Kidney epithelial cell (primary cell): ENCODE measurements around the gene GGNBP2. TPM values are rescaled to one million over a fixed set of nuclear protein-coding genes. Genes with fewer than 3 reads are reported as not detected.

Experiments used
- DNase-seq: peaks from one replicate; pipeline ENCODE4 v3.0.0-alpha.2; 2010; ENCODE audit warnings: low read depth
- H3K27me3 ChIP-seq: 2 replicates; pipeline ENCODE4 v1.6.0; 2011; ENCODE audit warnings: low read length; ENCODE audit not compliant: control insufficient read depth, insufficient read depth
- H3K36me3 ChIP-seq: 2 replicates; pipeline ENCODE4 v1.5.1; 2011; ENCODE audit warnings: low read length; ENCODE audit not compliant: control insufficient read depth, insufficient read depth
- H3K4me3 ChIP-seq: 2 replicates; pipeline ENCODE4 v1.5.1; 2011; ENCODE audit warnings: low read depth, mild to moderate bottlenecking, control low read depth, low read length
- total RNA-seq: library from RNA; depleted of rRNA; stranded (reverse); fragments of >200 nt; gene quantifications from 2 replicates; pipeline ENCODE4 v1.2.3, GENCODE V29; 2015
- TF ChIP-seq, protein P1 (sequence below): IDR thresholded peaks from 2 replicates; pipeline ENCODE4 v1.5.1; 2011; ENCODE audit warnings: mild to moderate bottlenecking, moderate library complexity, low read length, control low read depth, inconsistent platforms; ENCODE audit not compliant: insufficient read depth, poor library complexity, severe bottlenecking

The GGNBP2 gene
- total RNA-seq, 1 donor from 2014 or later: 38.2 TPM

DNA sequence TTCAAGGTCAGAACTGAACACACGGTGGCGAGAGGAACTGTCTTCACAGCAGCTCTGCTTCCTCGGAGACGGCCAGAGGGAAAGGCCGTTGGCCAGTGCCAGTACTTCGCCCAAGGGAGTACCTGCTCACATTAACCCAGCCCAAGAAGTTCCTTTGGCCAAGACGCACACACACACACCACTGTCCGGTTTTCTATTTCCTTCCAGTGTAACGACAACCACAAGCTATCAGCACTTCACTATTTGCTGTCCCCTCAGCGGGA is 744 bp upstream of the GGNBP2 start:
- no peaks in the 10 kb centered on the region for H3K27me3 ChIP-seq
- TF ChIP-seq, protein P1, sequence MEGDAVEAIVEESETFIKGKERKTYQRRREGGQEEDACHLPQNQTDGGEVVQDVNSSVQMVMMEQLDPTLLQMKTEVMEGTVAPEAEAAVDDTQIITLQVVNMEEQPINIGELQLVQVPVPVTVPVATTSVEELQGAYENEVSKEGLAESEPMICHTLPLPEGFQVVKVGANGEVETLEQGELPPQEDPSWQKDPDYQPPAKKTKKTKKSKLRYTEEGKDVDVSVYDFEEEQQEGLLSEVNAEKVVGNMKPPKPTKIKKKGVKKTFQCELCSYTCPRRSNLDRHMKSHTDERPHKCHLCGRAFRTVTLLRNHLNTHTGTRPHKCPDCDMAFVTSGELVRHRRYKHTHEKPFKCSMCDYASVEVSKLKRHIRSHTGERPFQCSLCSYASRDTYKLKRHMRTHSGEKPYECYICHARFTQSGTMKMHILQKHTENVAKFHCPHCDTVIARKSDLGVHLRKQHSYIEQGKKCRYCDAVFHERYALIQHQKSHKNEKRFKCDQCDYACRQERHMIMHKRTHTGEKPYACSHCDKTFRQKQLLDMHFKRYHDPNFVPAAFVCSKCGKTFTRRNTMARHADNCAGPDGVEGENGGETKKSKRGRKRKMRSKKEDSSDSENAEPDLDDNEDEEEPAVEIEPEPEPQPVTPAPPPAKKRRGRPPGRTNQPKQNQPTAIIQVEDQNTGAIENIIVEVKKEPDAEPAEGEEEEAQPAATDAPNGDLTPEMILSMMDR: no peak
- peak overlapping the region; percentile 75 for H3K4me3 ChIP-seq
- no peak for DNase-seq
- H3K36me3 ChIP-seq: no peaks in the 10 kb centered on the region

DNA sequence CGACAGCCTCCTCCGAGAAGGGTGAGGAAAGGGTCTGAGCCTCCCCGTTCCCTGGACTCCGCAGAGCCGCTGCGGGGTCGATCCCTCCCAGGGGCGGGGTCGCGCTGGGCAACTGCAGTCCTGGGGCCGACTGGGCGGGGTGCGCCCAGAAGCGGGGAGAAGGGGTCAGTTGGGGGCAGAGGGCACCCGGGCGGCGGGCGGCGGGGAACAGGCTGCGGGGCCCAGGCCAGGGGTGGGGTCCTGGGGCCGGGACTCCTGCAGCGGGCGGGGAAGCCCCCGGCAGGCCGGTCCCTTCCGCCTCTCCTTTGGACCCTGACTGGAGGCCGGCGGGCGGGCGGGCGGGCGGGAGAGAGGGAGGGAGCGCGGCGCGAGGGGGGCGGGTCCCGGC is 352 bp downstream of the GGNBP2 start:
- H3K27me3 ChIP-seq: no peaks in the 10 kb centered on the region
- H3K4me3 ChIP-seq: peak overlapping the region; percentile 75
- TF ChIP-seq, protein P1: no peak
- DNase-seq: no peak
- H3K36me3 ChIP-seq: no peaks in the 10 kb centered on the region

DNA sequence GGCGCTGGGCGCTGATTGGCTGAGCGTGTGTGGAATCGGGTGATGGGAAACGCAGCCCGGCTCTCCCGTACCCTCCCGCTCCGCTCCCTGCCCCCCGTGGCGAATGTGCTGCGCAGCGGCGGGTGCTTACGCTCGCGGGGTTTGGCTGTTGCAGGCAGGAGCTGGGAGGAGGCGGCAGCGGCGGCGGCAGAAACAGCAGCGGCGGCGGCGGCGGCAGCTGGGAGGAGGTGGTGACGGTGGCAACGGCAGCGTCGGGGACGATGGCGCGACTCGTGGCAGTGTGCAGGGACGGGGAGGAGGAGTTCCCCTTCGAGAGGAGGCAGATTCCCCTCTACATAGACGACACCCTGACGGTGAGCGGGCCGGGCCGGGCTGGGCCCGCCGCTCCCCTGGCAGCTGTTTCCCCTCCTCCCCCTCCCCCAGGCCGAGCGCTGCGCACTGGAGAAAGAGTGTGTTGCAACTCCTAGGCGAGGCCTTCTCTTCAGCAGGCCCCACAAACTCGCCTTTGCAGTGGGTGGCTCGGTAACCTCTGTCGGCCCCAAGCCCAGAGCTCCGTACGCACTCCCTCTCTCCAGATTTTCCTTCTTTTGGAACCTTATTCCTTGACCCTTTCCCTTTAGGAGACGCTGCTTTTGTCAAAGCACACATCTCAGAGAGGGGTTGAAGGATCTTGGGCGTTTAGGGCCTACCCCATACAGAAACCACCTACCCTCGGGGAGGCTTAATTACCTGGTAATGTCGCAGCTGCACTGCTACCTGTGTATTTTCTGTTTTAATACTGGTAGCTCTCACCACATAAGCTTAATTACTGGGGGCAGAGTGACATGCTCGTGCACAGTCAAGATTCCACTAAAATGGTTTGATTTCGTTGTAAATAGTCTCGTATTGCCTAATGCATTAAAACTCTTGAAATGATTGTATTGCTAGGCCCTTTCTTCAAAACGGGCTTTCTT is 1.0 kb downstream of the GGNBP2 start:
- TF ChIP-seq, protein P1: no peak
- peak; percentile 63 for DNase-seq
- Histone ChIP-seq H3K36me3 (no peaks in the 10 kb centered on the region), H3K27me3 (no peaks in the 10 kb centered on the region), H3K4me3 (peak overlapping the region; percentile 87)

DNA sequence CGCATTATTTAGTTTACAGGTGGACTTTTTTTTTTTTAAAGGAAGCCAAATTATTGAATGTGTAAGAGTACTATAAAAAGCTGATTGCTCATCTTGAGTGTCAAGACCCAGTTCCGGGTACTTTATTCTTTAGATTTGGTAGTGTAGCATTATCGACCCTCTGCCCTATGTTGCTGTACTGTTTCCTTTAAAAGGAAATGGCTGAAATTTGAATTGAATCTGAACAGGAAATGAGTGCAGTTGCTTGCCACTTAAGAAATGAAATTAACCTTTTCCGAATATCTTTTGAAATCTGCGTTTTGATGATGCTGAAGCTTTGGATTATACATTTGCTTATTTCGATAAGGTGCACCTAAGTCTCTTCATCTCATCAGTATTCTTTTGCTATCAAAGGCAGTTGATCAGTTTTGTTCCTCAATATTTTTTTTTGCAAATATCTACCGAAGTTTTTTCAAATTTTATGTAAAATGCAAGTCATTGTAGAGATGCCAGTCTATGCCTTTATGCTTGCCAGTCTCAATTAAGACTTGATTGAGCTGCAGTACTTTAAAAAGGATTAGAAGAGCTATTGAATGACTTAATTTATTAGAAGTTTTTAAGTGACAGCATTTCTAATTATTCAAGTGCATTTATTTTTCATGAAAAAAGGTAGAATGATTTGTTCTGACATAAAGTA is 1.8 kb downstream of the GGNBP2 start:
- H3K4me3 ChIP-seq: peak overlapping the region; percentile 87
- TF ChIP-seq, protein P1: no peak
- H3K36me3 ChIP-seq: no peaks in the 10 kb centered on the region
- no peaks in the 10 kb centered on the region for H3K27me3 ChIP-seq
- no peak for DNase-seq

DNA sequence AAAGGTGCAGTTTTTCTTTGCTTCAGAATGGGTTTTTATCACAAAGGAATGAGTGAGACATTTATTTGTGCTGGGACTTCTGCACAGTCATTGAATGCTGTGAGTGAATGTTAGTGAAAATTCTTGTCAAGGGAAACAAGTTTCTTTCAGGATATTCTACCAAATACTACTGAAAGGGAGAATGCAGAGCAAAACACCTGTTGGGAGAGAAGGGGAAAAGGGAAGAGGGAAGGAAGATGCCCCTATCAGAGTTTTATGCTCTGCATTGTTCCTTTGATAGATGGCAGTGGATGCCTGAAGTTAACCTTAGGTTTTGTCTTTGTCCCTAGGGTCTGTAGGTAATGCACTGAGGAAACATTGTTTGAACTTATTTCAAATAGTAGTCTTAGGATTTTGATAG is 3.1 kb downstream of the GGNBP2 start:
- DNase-seq: no peak

More for the DNA sequence above, 3.1 kb downstream of the GGNBP2 start:
- Histone ChIP-seq H3K27me3 (no peaks in the 10 kb centered on the region), H3K36me3 (no peaks in the 10 kb centered on the region), H3K4me3 (no peak overlapping the region)
- TF ChIP-seq, protein P1: no peak
